AG09309 (cell line): ENCODE results near the gene DMWD.

Experiments used
- DNase-seq: peaks from one replicate; pipeline ENCODE4 v3.0.0-alpha.2; 2010; ENCODE audit warnings: low read depth
- H3K4me3 ChIP-seq: 2 replicates; pipeline ENCODE4 v1.5.1; 2011; ENCODE audit warnings: mild to moderate bottlenecking, low read depth, low read length, moderate library complexity; ENCODE audit not compliant: control insufficient read depth
- TF ChIP-seq, protein P1 (sequence below): IDR thresholded peaks from 2 replicates; pipeline ENCODE4 v1.5.1; 2011; ENCODE audit warnings: mild to moderate bottlenecking, low read depth, low read length, inconsistent platforms; ENCODE audit not compliant: insufficient read depth, control insufficient read depth; ENCODE audit errors: missing control alignments

Gene DMWD

DNA sequence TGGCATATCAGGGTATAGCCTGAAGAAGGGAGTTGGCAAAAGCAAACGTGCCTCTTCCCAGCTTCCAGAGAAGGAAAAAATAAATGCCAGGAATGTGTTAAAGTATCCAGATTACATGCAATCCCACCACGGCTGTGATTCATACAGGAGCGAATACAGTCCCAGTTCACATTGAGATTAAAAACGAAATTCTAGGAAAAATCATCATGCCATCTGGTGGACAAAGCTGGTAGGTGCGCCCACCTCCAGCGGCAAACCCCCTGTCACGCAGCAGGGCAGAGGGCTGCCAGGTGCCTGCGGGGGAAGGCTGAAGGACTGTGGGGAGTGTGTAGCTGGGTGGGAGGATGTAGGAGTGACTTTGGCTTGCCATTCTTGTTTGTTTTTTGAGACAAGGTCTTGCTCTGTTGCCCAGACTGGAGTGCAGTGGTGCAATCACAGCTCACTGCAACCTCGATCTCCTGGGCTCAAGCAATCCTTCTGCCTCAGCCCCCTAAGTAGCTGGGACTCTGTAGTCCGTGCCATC lies 6.4 kb upstream of the DMWD start:
- DNase-seq: peak; percentile 57
- H3K4me3 ChIP-seq: no peak overlapping the region
- TF ChIP-seq, protein P1, sequence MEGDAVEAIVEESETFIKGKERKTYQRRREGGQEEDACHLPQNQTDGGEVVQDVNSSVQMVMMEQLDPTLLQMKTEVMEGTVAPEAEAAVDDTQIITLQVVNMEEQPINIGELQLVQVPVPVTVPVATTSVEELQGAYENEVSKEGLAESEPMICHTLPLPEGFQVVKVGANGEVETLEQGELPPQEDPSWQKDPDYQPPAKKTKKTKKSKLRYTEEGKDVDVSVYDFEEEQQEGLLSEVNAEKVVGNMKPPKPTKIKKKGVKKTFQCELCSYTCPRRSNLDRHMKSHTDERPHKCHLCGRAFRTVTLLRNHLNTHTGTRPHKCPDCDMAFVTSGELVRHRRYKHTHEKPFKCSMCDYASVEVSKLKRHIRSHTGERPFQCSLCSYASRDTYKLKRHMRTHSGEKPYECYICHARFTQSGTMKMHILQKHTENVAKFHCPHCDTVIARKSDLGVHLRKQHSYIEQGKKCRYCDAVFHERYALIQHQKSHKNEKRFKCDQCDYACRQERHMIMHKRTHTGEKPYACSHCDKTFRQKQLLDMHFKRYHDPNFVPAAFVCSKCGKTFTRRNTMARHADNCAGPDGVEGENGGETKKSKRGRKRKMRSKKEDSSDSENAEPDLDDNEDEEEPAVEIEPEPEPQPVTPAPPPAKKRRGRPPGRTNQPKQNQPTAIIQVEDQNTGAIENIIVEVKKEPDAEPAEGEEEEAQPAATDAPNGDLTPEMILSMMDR: peak; percentile 81

DNA sequence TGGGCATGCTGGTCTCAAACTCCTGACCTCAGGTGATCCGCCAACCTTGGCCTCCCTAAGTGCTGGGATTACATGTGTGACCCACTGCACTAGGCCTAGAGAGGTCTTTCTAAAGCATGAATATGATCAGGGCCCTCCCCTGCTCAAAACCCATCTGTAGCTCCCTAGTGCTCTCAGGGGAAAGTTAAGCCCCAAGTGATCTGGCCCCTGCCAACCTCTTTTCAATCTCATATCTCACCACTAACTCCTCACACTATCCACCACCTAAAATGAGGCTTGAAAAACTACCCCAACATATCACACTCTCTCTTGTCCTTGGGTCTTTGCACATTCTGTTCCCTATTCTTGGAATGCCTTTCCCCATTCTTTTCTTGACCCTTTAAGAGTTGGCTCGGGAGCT lies 2.0 kb upstream of the DMWD start:
- TF ChIP-seq, protein P1: no peak
- DNase-seq: no peak
- H3K4me3 ChIP-seq: no peak overlapping the region

DNA sequence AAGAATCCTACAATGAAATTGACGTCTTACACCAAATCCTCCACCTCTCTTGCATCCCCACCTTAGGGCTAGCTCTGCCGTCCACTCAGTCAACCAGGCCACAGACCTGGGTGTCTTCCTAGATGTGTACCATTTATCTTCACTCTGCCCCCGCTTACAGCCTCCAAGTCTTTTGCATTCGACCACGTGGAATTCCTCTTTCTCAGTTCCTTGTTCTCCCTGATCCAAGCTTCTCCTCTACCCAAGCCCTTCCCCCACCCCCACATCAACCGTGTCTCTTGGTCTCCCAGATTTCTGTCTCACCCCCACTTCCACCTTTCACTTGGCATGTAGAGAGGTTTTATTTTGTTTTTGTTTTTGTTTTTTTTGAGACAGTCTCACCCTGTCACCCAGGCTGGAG lies 1.2 kb upstream of the DMWD start:
- TF ChIP-seq, protein P1: no peak
- DNase-seq: no peak
- H3K4me3 ChIP-seq: no peak overlapping the region

DNA sequence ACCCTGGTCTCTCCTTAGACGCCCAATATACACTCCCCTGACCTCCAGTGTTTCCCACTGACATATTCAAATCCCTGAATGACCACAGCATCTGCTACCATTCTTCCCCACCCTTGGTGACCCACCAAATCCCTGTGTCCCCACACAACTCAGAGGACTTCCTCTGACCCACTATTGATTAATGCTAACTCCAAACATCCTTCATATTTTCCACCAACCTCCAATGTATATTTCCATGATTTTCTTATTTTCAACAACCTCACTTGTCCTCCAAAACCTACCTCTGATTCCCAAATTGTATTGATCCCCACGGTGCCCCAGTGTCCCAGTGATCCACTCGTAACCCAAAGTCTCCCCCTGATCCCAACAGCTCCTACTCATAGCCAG lies 526 bp upstream of the DMWD start:
- TF ChIP-seq, protein P1: no peak
- no peak for DNase-seq
- peak overlapping the region; percentile 8; the same call in 1 of the 2 replicates for H3K4me3 ChIP-seq

DNA sequence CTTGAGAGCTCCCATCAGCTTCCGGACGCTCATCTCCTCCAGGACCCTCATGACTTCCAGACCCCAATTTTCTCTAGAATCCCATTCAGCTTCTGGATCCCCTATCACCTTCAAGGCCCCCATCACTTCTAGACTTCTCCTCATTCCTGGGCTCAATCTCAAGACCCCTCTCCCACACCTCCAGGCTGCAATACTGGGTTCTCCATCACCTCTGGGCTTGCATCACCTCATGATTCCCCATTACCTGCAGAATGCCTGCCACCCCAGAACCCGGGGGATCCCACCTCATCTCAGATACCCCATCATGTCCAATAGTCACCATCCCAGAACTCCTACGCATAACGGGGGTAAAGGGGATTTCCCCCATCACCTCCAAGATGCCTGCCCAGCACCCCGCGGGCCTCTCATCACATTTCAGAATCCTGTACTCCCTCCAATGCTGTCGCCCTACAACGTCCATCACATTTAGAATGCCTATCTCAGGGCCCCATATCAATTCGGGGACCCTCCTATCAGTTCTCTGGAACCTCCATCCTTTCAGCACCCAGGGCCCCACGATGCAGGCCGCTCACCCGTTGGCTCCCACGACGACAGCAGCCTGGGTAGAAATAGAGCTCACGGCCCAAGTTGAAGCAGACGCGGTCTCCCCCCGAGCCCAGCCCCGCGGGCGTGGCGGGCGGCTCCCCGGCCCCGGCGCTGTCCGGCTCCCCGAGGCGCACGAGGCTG lies 738 bp downstream of the DMWD start:
- H3K4me3 ChIP-seq: peak overlapping the region; percentile 80
- DNase-seq: no peak
- TF ChIP-seq, protein P1: no peak

DNA sequence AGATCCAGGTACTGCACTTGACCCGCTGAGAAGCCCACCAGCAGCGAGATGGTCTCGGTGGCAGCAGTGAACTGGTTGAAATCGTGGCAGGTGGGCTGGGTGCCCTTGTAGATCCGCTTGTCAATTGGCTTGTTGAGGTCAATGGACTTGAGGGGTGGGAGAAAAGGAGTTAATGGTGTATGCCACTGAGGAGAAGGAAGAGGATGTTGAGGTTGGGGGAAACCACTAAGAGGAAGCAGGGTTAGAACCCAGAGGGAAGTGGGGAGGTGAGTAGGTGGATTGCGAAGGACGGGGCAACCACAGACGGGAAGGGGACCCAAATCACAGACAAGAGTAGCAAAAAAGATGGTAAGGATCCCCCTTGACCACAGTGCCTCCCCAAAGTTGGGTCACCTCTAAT lies 1.7 kb downstream of the DMWD start:
- TF ChIP-seq, protein P1: no peak
- H3K4me3 ChIP-seq: peak overlapping the region; percentile 80; the same call in 1 of the 2 replicates
- no peak for DNase-seq
